ENCODE measurements around the gene TNFRSF8.
"Not testable (repeated sequence)": the region's sequence is repeated elsewhere in the genome, so short reads cannot be mapped to it uniquely, and the experiment has no call there.

Gene TNFRSF8

GRCh38 chr1:12090326-12090725 is 27.2 kb downstream of the TNFRSF8 start:
- DNase-seq, result no peak

GRCh38 chr1:12091191-12091590 is 28.1 kb downstream of the TNFRSF8 start:
- DNase-seq, result no peak

- DNase-seq, result no peak
Measured at GRCh38 chr1:12094180-12094579, 31.1 kb downstream of the TNFRSF8 start.

GRCh38 chr1:12095452-12096263 is 32.6 kb downstream of the TNFRSF8 start:
- no peak for DNase-seq

- no peak for DNase-seq
Measured at GRCh38 chr1:12096615-12097014, 33.5 kb downstream of the TNFRSF8 start.

- DNase-seq, result no peak
Measured at GRCh38 chr1:12097321-12097720, 34.2 kb downstream of the TNFRSF8 start.

- no peak for DNase-seq
Measured at GRCh38 chr1:12098786-12099185, 35.7 kb downstream of the TNFRSF8 start.

GRCh38 chr1:12099610-12100009 is 36.5 kb downstream of the TNFRSF8 start:
- DNase-seq, result no peak

- DNase-seq, result no peak
Measured at GRCh38 chr1:12100071-12100470, 37.0 kb downstream of the TNFRSF8 start.

- not testable (repeated sequence) for DNase-seq
Measured at GRCh38 chr1:12101120-12101519, 38.0 kb downstream of the TNFRSF8 start.

- no peak for DNase-seq
Measured at GRCh38 chr1:12102066-12102465, 39.0 kb downstream of the TNFRSF8 start.

- no peak for DNase-seq
Measured at GRCh38 chr1:12104417-12104816, 41.3 kb downstream of the TNFRSF8 start.

GRCh38 chr1:12106153-12106552 is 43.0 kb downstream of the TNFRSF8 start:
- DNase-seq, result no peak

GRCh38 chr1:12106861-12107260 is 43.8 kb downstream of the TNFRSF8 start:
- not testable (repeated sequence) for DNase-seq

- no peak for DNase-seq
Measured at GRCh38 chr1:12107718-12108117, 44.6 kb downstream of the TNFRSF8 start.

- DNase-seq, result no peak
Measured at GRCh38 chr1:12109901-12110300, 46.8 kb downstream of the TNFRSF8 start.

GRCh38 chr1:12111741-12112140 is 48.6 kb downstream of the TNFRSF8 start:
- DNase-seq, result no peak

GRCh38 chr1:12112711-12113161 is 49.6 kb downstream of the TNFRSF8 start:
- DNase-seq, result no peak

- no peak for DNase-seq
Measured at GRCh38 chr1:12113433-12114339, 50.6 kb downstream of the TNFRSF8 start.

- DNase-seq, result no peak
Measured at GRCh38 chr1:12114340-12114683, 51.2 kb downstream of the TNFRSF8 start.

GRCh38 chr1:12114916-12115315 is 51.8 kb downstream of the TNFRSF8 start:
- DNase-seq, result no peak

GRCh38 chr1:12121212-12122003 is 58.3 kb downstream of the TNFRSF8 start:
- DNase-seq, result no peak

GRCh38 chr1:12123172-12123571 is 60.1 kb downstream of the TNFRSF8 start:
- DNase-seq, result no peak
